IMR-90 (cell line): Measurements from ENCODE around the gene CRCP. TPM values are rescaled to one million over a fixed set of nuclear protein-coding genes. Genes with fewer than 3 reads are reported as not detected.
"Not testable (repeated sequence)": the region's sequence is repeated elsewhere in the genome, so short reads cannot be mapped to it uniquely, and the experiment has no call there.

Source experiments
- ATAC-seq: fragments of 200-7000 bp; cut with Tn5 transposase; 2 replicates; pipeline ENCODE4 v1.9.1; 2020; ENCODE audit warnings: low read depth, mild to moderate bottlenecking, moderate library complexity
- BruUV-seq: library from RNA; stranded (reverse); fragments of 400-500 nt; replicated peaks from 2 replicates; lab custom pipeline; 2021; lab: Mats Ljungman, UMichigan
- CTCF ChIA-PET: fragments of 300-600 bp; formaldehyde crosslinking; extraction: SDS; loops from one replicate; lab custom pipeline; 2021; ENCODE audit warnings: antibody characterized with exemption; lab: Yijun Ruan, JAX
- POLR2A ChIA-PET: fragments of 300-600 bp; sonication (Branson Sonifier 250); formaldehyde crosslinking; loops from one replicate; lab custom pipeline; 2022; ENCODE audit warnings: antibody characterized with exemption; ENCODE audit not compliant: unreplicated experiment; lab: Charles Lee
- DNase-seq: peaks from one replicate; pipeline ENCODE4 v3.0.0; 2013
- H2AFZ ChIP-seq: replicated peaks from 2 replicates; pipeline ENCODE3; 2013; ENCODE audit warnings: low read length, mild to moderate bottlenecking; ENCODE audit not compliant: poor library complexity
- H2AK5ac ChIP-seq: 2 replicates; pipeline ENCODE4 v1.6.1; 2013; ENCODE audit warnings: low read depth, low read length, inconsistent platforms
- H2AK9ac ChIP-seq: replicated peaks from 2 replicates; pipeline ENCODE3; 2013; ENCODE audit warnings: mild to moderate bottlenecking, low read depth, low read length, moderate library complexity; ENCODE audit not compliant: poor library complexity
- H2BK120ac ChIP-seq: 2 replicates; pipeline ENCODE4 v1.6.1; 2013; ENCODE audit warnings: low read depth, low read length, inconsistent platforms
- H2BK15ac ChIP-seq: 3 replicates; pipeline ENCODE4 v1.6.1; 2013; ENCODE audit warnings: low read depth, low read length, inconsistent platforms
- H2BK20ac ChIP-seq: 2 replicates; pipeline ENCODE4 v1.6.1; 2013; ENCODE audit warnings: low read depth, mild to moderate bottlenecking, inconsistent platforms, low read length, moderate library complexity
- H2BK5ac ChIP-seq: 2 replicates; pipeline ENCODE4 v1.6.1; 2013; ENCODE audit warnings: mild to moderate bottlenecking, low read depth, low read length, inconsistent platforms; ENCODE audit not compliant: poor library complexity, severe bottlenecking
- H3K14ac ChIP-seq: replicated peaks from 2 replicates; pipeline ENCODE4 v1.6.1; 2013; ENCODE audit warnings: low read depth, low read length, inconsistent platforms
- H3K18ac ChIP-seq: 2 replicates; pipeline ENCODE4 v1.6.1; 2013; ENCODE audit warnings: low read depth, low read length, control low read depth
- H3K23ac ChIP-seq: 2 replicates; pipeline ENCODE4 v1.6.1; 2013; ENCODE audit warnings: low read depth, low read length, inconsistent platforms
- H3K27ac ChIP-seq: 2 replicates; pipeline ENCODE4 v1.5.1; 2013; ENCODE audit warnings: mild to moderate bottlenecking, control low read depth, low read length; ENCODE audit not compliant: insufficient read depth
- H3K27me3 ChIP-seq: 2 replicates; pipeline ENCODE4 v1.6.1; 2013; ENCODE audit warnings: low read length; ENCODE audit not compliant: control insufficient read depth, insufficient read depth
- H3K36me3 ChIP-seq: 2 replicates; pipeline ENCODE4 v1.6.1; 2013; ENCODE audit warnings: low read length, mixed read lengths; ENCODE audit not compliant: control insufficient read depth, insufficient read depth
- H3K4ac ChIP-seq: 2 replicates; pipeline ENCODE4 v1.6.1; 2013; ENCODE audit warnings: low read depth, low read length, inconsistent platforms
- H3K4me1 ChIP-seq: 2 replicates; pipeline ENCODE4 v1.6.1; 2013; ENCODE audit warnings: low read length, mixed read lengths; ENCODE audit not compliant: control insufficient read depth, insufficient read depth
- H3K4me2 ChIP-seq: 2 replicates; pipeline ENCODE4 v1.6.1; 2013; ENCODE audit warnings: low read depth, mild to moderate bottlenecking, control low read depth, low read length, moderate library complexity
- H3K4me3 ChIP-seq: 2 replicates; pipeline ENCODE4 v1.5.1; 2013; ENCODE audit warnings: low read depth, mild to moderate bottlenecking, control low read depth, low read length, moderate library complexity; ENCODE audit not compliant: insufficient read depth
- H3K56ac ChIP-seq: 2 replicates; pipeline ENCODE4 v1.6.1; 2013; ENCODE audit warnings: low read length, inconsistent platforms; ENCODE audit not compliant: insufficient read depth; ENCODE audit errors: extremely low read depth
- H3K79me1 ChIP-seq, 2 experiments: 2 replicates each; pipeline ENCODE4 v1.6.1; 2013; ENCODE audit warnings: low read length in 2 of 2, inconsistent platforms in 1 of 2, low read depth in 1 of 2
- H3K9ac ChIP-seq: 2 replicates; pipeline ENCODE4 v1.6.1; 2013; ENCODE audit warnings: low read depth, low read length, control low read depth
- H3K9me1 ChIP-seq: 2 replicates; pipeline ENCODE4 v1.6.1; 2013; ENCODE audit warnings: low read length, inconsistent platforms; ENCODE audit not compliant: insufficient read depth
- H3K9me3 ChIP-seq: 2 replicates; pipeline ENCODE4 v1.6.1; 2013; ENCODE audit warnings: low read length; ENCODE audit not compliant: control insufficient read depth, insufficient read depth
- H4K20me1 ChIP-seq: 2 replicates; pipeline ENCODE4 v1.6.1; 2013; ENCODE audit warnings: low read length, inconsistent platforms; ENCODE audit not compliant: insufficient read depth
- H4K5ac ChIP-seq: 2 replicates; pipeline ENCODE4 v1.6.1; 2013; ENCODE audit warnings: mild to moderate bottlenecking, low read depth, low read length, control low read depth
- H4K8ac ChIP-seq, 2 experiments: 2 replicates each; pipeline ENCODE4 v1.6.1; 2013; ENCODE audit warnings: low read depth in 2 of 2, low read length in 2 of 2, control low read depth in 1 of 2, inconsistent platforms in 1 of 2
- H4K91ac ChIP-seq: 2 replicates; pipeline ENCODE4 v1.6.1; 2013; ENCODE audit warnings: low read depth, low read length, inconsistent platforms; ENCODE audit not compliant: insufficient read depth
- CHD1 ChIP-seq: IDR thresholded peaks from 2 replicates; pipeline ENCODE4 v1.6.1; 2012; ENCODE audit warnings: low read depth, low read length, improper control_type of control experiment
- FOS ChIP-seq: fragments of 150-350 bp; IDR thresholded peaks from 2 replicates; pipeline ENCODE4 v1.6.1; 2016; ENCODE audit warnings: low read depth, low read length
- NFE2L2 ChIP-seq: fragments of 150-350 bp; IDR thresholded peaks from 2 replicates; pipeline ENCODE4 v1.6.1; 2016; ENCODE audit warnings: low read depth, mild to moderate bottlenecking, low read length
- RAD21 ChIP-seq: IDR thresholded peaks from 2 replicates; pipeline ENCODE4 v1.6.1; 2012; ENCODE audit warnings: low read length, improper control_type of control experiment
- USF2 ChIP-seq: fragments of 150-350 bp; IDR thresholded peaks from 2 replicates; pipeline ENCODE4 v1.6.1; 2017; ENCODE audit warnings: mild to moderate bottlenecking, antibody characterized with exemption, low read length, low read depth
- WGBS, 2 experiments: methylation state at CpG; one replicate each; pipeline versions ENCODE4 v1.1.5 to v1.1.7; 2013; ENCODE audit warnings: missing lambda C conversion rate in 2 of 2; ENCODE audit not compliant: insufficient read length in 1 of 2; ENCODE audit errors: extremely low coverage in 2 of 2; 5-methylcytosine and 5-hydroxymethylcytosine counted together
- dilution Hi-C: fragments of 300-500 bp; cut with HindIII; formaldehyde crosslinking; loops from one replicate; pipeline ENCODE4 v1.14.3; 2018; ENCODE audit warnings: low sequenced_read_pairs; ENCODE audit not compliant: unreplicated experiment
- in situ Hi-C: fragments of 300-500 bp; cut with MboI; formaldehyde crosslinking; loops from 3 replicates; pipeline ENCODE4 v1.14.3; 2019; ENCODE audit warnings: low sequenced_read_pairs, inconsistent platforms, mixed read lengths
- intact Hi-C: fragments of 100-400 bp; cut with micrococcal nuclease; formaldehyde crosslinking; loops from 2 replicates; pipeline ENCODE4 v1.10.0; 2022
- polyA plus RNA-seq, 3 experiments: library from polyadenylated mRNA; depleted of rRNA; stranded (reverse); fragments of >200 nt; gene quantifications; 2 replicates each; pipeline ENCODE4 v1.2.3, GENCODE V29; 2012; ENCODE audit warnings: low replicate concordance in 1 of 3
- total RNA-seq: library from RNA; depleted of rRNA; stranded (reverse); fragments of >200 nt; gene quantifications from 2 replicates; pipeline ENCODE4 v1.2.3, GENCODE V29; 2012

The CRCP gene
- total and polyA plus RNA-seq, 2 of the 4 experiments (the other 2 are of a cell fraction): 22.9 to 37.5 TPM

GRCh38 chr7:66100408-66101050 is 14.1 kb upstream of the CRCP start:
- Histone ChIP-seq H2AK9ac (peak overlapping the region; percentile 94), H3K79me1 (peaks cover 0 to 8% of the 10 kb centered on the region in 2 experiments; a peak in 3 of 4 replicates), H3K36me3 (no peaks in the 10 kb centered on the region), H3K27me3 (no peaks in the 10 kb centered on the region), H3K9me3 (no peaks in the 10 kb centered on the region), H4K91ac (peak overlapping the region; percentile 14; the same call in 1 of the 2 replicates), H4K8ac (peak overlapping the region; percentile 50 to 87; a peak in 3 of 4 replicates), H2BK20ac (0 out of 2 replicates have a peak overlapping the region, but pooled peaks have one; percentile 46), H2AFZ (peak overlapping the region; percentile 87), H3K14ac (peak overlapping the region; percentile 65), H2AK5ac (peak overlapping the region; percentile 96), H3K4ac (peak overlapping the region; percentile 77), H3K27ac (peak overlapping the region; percentile 27), H2BK15ac (peak overlapping the region; percentile 20; the same call in 1 of the 3 replicates), H3K18ac (no peak overlapping the region), H3K4me2 (peak overlapping the region; percentile 62), H3K9ac (peak overlapping the region; percentile 32), H3K23ac (peak overlapping the region; percentile 59; the same call in 1 of the 2 replicates), H3K56ac (no peak overlapping the region), H4K20me1 (no peaks in the 10 kb centered on the region), H3K4me1 (peaks cover 6% of the 10 kb centered on the region), H2BK5ac (peak overlapping the region; percentile 88), H3K9me1 (peaks cover 10% of the 10 kb centered on the region), H3K4me3 (peak overlapping the region; percentile 37), H2BK120ac (peak overlapping the region; percentile 64; the same call in 1 of the 2 replicates), H4K5ac (peak overlapping the region; percentile 20; the same call in 1 of the 2 replicates)
- 46% methylated on average over 3 of the region's 12 CpGs; no CpG with 5 or more reads in 1 of the 2 experiments for WGBS, 2 experiments
- dilution Hi-C loops: no loop called here
- POLR2A ChIA-PET: interaction anchor here (0.6 to 0.7 kb wide), 3 partner anchors 22 to 255 kb away, joined by 5 to 13 read pairs (median 12); no protein-coding TSS in a partner anchor
- DNase-seq (no peak), ATAC-seq (no peak)
- no TSS peak for BruUV-seq
- intact Hi-C loops: no loop called here
- TF ChIP-seq FOS: no peak
- TF ChIP-seq RAD21: no peak
- TF ChIP-seq USF2: no peak
- TF ChIP-seq NFE2L2: no peak
- TF ChIP-seq CHD1: no peak
- CTCF ChIA-PET: no interaction called here
- in situ Hi-C loops: no loop called here

- POLR2A ChIA-PET: interaction anchor here (0.6 kb wide), 1 partner anchor 12 kb away, joined by 5 read pairs; the partner anchor contains the start of gene CRCP
- WGBS, 2 experiments: 93% methylated on average over 3 of the region's 6 CpGs; no CpG with 5 or more reads in 1 of the 2 experiments
- in situ Hi-C loops: not testable (repeated sequence)
These were observed 12.5 kb upstream of the CRCP start for GRCh38 chr7:66102168-66102567.

More at GRCh38 chr7:66102168-66102567, 12.5 kb upstream of the CRCP start:
- H3K4me2 ChIP-seq, H2AK9ac ChIP-seq, H3K56ac ChIP-seq, H3K18ac ChIP-seq, H4K20me1 ChIP-seq, DNase-seq, H3K36me3 ChIP-seq, H2BK20ac ChIP-seq, H4K91ac ChIP-seq, H3K4me1 ChIP-seq, H3K9me3 ChIP-seq, intact Hi-C loops, dilution Hi-C loops, BruUV-seq, ATAC-seq, CTCF ChIA-PET, H3K27ac ChIP-seq, H3K9ac ChIP-seq, H3K23ac ChIP-seq, H3K27me3 ChIP-seq, H3K4ac ChIP-seq, H4K8ac ChIP-seq, H3K14ac ChIP-seq, H4K5ac ChIP-seq, H3K4me3 ChIP-seq, H2BK15ac ChIP-seq, H2BK120ac ChIP-seq, H2BK5ac ChIP-seq, H2AFZ ChIP-seq: not testable (repeated sequence)
- peaks cover 15% of the 10 kb centered on the region for H3K9me1 ChIP-seq
- peaks cover 0 to 12% of the 10 kb centered on the region in 2 experiments; a peak in 3 of 4 replicates for H3K79me1 ChIP-seq
- H2AK5ac ChIP-seq: peak overlapping the region; percentile 59; the same call in 1 of the 2 replicates
